Neutrophil (primary cell): Measurements from ENCODE around the gene PLD2.
A peak's percentile ranks its signal among the peaks of the same experiment; 100 is the strongest.

Experiments used
- H3K27ac ChIP-seq: fragments of 200-600 bp; sonication (generic); 2 replicates; pipeline ENCODE4 v1.5.1; 2016; ENCODE audit warnings: mild to moderate bottlenecking, moderate library complexity
- H3K27me3 ChIP-seq: fragments of 200-600 bp; sonication (generic); 2 replicates; pipeline ENCODE4 v1.6.0; 2016; ENCODE audit warnings: mild to moderate bottlenecking
- H3K36me3 ChIP-seq: fragments of 200-600 bp; sonication (generic); 2 replicates; pipeline ENCODE4 v1.5.1; 2017
- H3K4me1 ChIP-seq, 2 experiments: fragments of 200-600 bp in 1 of 2; sonication (generic) in 1 of 2; 1 replicate in 1 of 2; 2 replicates in 1 of 2; pipeline versions ENCODE4 v1.5.1 to v1.6.1; 2013 to 2016; ENCODE audit warnings: low read depth in 1 of 2, low read length in 1 of 2, mild to moderate bottlenecking in 1 of 2, moderate library complexity in 1 of 2; ENCODE audit not compliant: control insufficient read depth in 1 of 2, insufficient read depth in 1 of 2
- H3K4me3 ChIP-seq, 2 experiments: fragments of 200-600 bp in 1 of 2; sonication (generic) in 1 of 2; 1 replicate in 1 of 2; 2 replicates in 1 of 2; pipeline ENCODE4 v1.5.1; 2013 to 2016; ENCODE audit warnings: low read depth in 1 of 2, low read length in 1 of 2, mild to moderate bottlenecking in 1 of 2, moderate library complexity in 1 of 2
- H3K9me3 ChIP-seq: fragments of 200-600 bp; sonication (generic); 2 replicates; pipeline ENCODE4 v1.5.1; 2016
- TF ChIP-seq, protein P1 (sequence below): fragments of 200-600 bp; sonication (generic); IDR thresholded peaks from 2 replicates; pipeline ENCODE4 v1.5.1; 2016; ENCODE audit warnings: antibody characterized with exemption

Gene PLD2

DNA sequence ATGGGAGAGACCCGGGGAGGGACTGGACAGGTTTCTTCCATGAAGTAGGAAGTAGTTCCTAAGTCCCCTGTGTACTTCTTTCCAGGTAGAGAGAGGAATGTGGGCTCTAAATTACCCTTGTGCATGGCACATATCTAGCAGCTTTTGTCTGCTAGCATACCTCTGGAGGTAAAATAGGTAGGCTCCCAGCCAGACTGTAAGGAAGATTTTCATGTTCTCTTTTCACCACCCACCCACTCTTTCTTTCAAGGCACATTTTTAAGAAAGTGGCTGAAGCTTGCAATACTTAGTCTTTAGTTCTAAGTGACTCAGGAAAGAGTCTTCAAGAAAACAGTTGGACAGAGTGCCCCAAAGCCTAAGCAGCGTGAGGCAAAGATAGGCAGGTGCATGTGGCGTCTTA lies 35.4 kb downstream of the PLD2 start:
- Histone ChIP-seq H3K27ac (peak overlapping the region; percentile 79), H3K4me3 (no peak overlapping the region), H3K9me3 (no peaks in the 10 kb centered on the region), H3K27me3 (no peaks in the 10 kb centered on the region), H3K4me1 (peaks cover 43 to 52% of the 10 kb centered on the region in 2 experiments), H3K36me3 (peaks cover 7% of the 10 kb centered on the region)
- TF ChIP-seq, protein P1, sequence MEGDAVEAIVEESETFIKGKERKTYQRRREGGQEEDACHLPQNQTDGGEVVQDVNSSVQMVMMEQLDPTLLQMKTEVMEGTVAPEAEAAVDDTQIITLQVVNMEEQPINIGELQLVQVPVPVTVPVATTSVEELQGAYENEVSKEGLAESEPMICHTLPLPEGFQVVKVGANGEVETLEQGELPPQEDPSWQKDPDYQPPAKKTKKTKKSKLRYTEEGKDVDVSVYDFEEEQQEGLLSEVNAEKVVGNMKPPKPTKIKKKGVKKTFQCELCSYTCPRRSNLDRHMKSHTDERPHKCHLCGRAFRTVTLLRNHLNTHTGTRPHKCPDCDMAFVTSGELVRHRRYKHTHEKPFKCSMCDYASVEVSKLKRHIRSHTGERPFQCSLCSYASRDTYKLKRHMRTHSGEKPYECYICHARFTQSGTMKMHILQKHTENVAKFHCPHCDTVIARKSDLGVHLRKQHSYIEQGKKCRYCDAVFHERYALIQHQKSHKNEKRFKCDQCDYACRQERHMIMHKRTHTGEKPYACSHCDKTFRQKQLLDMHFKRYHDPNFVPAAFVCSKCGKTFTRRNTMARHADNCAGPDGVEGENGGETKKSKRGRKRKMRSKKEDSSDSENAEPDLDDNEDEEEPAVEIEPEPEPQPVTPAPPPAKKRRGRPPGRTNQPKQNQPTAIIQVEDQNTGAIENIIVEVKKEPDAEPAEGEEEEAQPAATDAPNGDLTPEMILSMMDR = no peak

DNA sequence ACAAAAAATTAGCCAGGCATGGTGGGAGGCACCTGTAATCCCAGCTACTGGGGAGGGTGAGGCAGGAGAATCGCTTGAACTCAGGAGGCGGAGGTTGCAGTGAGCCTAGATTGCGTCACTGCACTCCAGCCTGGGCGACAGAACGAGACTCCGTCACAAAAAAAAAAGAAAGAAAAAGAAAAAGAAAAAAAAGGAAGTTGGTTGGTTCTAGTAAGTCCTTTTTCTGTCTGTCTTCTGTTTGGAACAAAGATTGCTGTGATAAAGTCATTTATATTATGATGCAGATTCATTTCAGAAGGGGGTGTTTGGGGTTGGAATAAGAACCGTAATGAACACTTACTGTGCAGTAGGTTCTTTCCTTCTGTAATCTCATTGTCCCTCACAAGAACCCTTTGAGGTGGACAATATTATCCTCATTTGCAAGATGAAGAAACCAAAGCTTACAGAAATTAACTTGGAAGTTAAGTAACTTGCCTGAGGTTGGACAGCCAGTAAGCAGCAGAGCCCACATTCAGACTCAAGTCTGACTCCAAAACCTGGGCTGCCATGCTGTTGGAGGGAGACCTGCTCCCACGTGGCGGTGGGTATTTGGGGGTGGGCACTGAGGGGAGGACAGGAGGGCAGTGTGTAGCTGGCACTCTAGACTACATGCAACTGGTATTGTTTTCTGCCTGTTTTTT lies 36.5 kb downstream of the PLD2 start:
- no peaks in the 10 kb centered on the region for H3K36me3 ChIP-seq

DNA sequence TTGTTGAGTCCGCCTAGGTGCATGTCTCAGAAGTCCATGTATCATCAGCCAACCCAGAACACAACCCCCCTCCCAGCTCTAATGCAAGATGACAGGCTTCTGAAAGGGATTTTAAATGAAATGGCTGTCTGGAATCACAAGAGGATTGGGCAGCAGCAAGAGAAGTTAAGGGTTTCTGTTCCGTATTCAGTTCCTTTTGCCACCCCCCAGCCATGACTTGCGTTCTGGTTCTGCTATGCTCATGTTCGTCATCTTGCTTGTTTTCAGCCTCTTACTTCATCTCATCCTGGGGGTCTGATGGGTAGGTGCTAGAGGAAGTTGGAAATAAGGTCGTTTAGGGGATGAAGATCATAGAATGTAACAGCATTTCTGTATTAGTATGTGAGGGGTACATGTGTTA lies 38.2 kb downstream of the PLD2 start:
- Histone ChIP-seq H3K27me3 (no peaks in the 10 kb centered on the region), H3K4me1 (peaks cover 38 to 44% of the 10 kb centered on the region in 2 experiments), H3K27ac (peak overlapping the region; percentile 79), H3K36me3 (no peaks in the 10 kb centered on the region), H3K4me3 (no peak overlapping the region), H3K9me3 (no peaks in the 10 kb centered on the region)
- TF ChIP-seq, protein P1 = no peak

More for the DNA sequence above, 36.5 kb downstream of the PLD2 start:
- no peaks in the 10 kb centered on the region for H3K27me3 ChIP-seq
- peak overlapping the region; percentile 79 for H3K27ac ChIP-seq
- H3K4me3 ChIP-seq = peak overlapping the region in 1 of 2 experiments; percentile 5
- TF ChIP-seq, protein P1 = no peak
- peaks cover 38 to 44% of the 10 kb centered on the region in 2 experiments for H3K4me1 ChIP-seq
- H3K9me3 ChIP-seq = no peaks in the 10 kb centered on the region

DNA sequence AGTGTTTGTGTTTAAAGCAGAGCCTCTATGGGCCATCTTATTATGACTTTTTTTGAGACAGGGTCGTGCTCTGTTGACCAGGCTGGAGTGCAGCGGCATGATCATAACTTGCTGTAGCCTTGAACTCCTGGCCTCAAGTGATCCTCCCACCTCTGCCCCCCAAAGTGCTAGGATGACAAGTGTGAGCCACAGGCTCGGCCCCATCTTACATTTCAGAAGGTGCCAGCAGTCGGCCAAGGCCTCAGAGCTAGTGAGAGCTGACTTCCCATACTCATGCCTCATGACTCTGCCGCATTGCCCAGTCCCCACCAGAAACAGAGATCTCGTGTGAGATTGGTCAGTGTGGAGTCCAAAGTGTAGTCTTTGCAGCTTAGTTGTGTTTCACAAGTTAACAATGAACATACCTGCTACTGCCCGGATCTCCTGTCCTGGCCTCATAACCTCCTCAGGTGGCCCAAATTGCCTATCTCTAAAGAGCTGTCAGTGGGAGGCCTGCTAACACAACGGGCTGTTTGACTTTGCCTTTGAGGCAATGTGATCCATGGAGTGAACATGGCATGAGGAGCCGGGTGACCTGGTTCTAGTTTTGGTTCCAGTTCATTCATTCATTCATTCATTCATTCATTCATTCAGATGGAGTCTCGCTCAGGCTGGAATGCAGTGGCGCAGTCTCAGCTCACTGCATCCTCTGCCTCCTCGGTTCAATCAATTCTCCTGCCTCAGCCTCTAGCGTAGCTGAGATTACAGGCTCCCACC lies 39.9 kb downstream of the PLD2 start:
- Histone ChIP-seq H3K4me3 (no peak overlapping the region), H3K27ac (no peak overlapping the region), H3K4me1 (peaks cover 38 to 49% of the 10 kb centered on the region in 2 experiments)

DNA sequence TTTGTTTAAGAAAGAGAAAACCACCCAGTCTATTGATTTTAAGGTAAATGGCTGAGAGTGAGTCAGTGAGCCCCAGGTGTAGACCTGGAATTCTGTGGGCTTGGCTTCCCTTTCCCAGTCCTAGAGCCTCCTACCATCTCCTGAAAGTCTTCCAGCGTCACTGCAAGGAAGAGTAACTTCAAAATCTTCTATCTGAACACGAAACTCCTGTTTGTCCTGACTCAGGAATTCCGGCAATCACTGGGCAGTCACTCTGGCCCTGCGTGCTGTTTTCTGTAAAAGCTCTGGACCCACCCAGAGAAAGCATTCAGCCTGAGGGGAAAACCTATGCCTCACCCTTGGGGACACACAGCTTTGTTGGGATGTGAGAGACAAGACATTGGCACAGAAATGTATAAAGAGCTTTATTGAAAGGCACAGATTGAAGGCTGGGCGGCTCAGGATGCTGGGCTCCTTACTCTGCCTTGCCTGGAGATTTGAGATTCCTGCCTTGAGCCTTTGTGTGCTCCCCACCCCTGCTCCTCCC lies 42.1 kb downstream of the PLD2 start:
- H3K36me3 ChIP-seq = peaks cover under 1% of the 10 kb centered on the region
- no peak overlapping the region for H3K4me3 ChIP-seq
- no peak overlapping the region for H3K27ac ChIP-seq
- TF ChIP-seq, protein P1 = no peak
- peaks cover 17 to 28% of the 10 kb centered on the region in 2 experiments for H3K4me1 ChIP-seq
- no peaks in the 10 kb centered on the region for H3K9me3 ChIP-seq
- no peaks in the 10 kb centered on the region for H3K27me3 ChIP-seq

More for the DNA sequence above, 39.9 kb downstream of the PLD2 start:
- H3K27me3 ChIP-seq = no peaks in the 10 kb centered on the region
- H3K9me3 ChIP-seq = no peaks in the 10 kb centered on the region
- no peaks in the 10 kb centered on the region for H3K36me3 ChIP-seq
- TF ChIP-seq, protein P1 = no peak
